Keratinocyte (primary cell): Measurements from ENCODE around the gene F5. TPM values are rescaled to one million over a fixed set of nuclear protein-coding genes. Genes with fewer than 3 reads are reported as not detected.

Experiments
- DNase-seq: peaks from one replicate; pipeline ENCODE4 v3.0.0-alpha.2; 2011; ENCODE audit warnings: low read depth, missing footprints, low spot score
- FAIRE-seq: peaks from 2 replicates; lab custom pipeline; 2011; peaks lifted over from hg19 to GRCh38; lab: Jason Lieb, UNC
- H2AFZ ChIP-seq: 2 replicates; pipeline ENCODE4 v1.6.0; 2012; ENCODE audit warnings: low read length, control low read depth, inconsistent platforms; ENCODE audit not compliant: control insufficient read depth
- H3K27ac ChIP-seq: 2 replicates; pipeline ENCODE4 v1.5.1; 2011; ENCODE audit warnings: low read length; ENCODE audit not compliant: control insufficient read depth, insufficient read depth
- H3K27me3 ChIP-seq: 3 replicates; pipeline ENCODE4 v1.6.0; 2011; ENCODE audit warnings: low read length; ENCODE audit not compliant: control insufficient read depth, insufficient read depth; ENCODE audit errors: extremely low read depth
- H3K36me3 ChIP-seq, 2 experiments: 2 replicates in 1 of 2; 3 replicates in 1 of 2; pipeline ENCODE4 v1.5.1; 2011; ENCODE audit warnings: low read length in 2 of 2, mild to moderate bottlenecking in 1 of 2; ENCODE audit not compliant: control insufficient read depth in 2 of 2, insufficient read depth in 2 of 2; ENCODE audit errors: extremely low read depth in 1 of 2
- H3K4me1 ChIP-seq: 3 replicates; pipeline ENCODE4 v1.5.1; 2011; ENCODE audit warnings: low read length; ENCODE audit not compliant: control insufficient read depth, insufficient read depth; ENCODE audit errors: extremely low read depth
- H3K4me2 ChIP-seq: 3 replicates; pipeline ENCODE4 v1.6.0; 2011; ENCODE audit warnings: low read depth, low read length; ENCODE audit not compliant: control insufficient read depth, insufficient read depth; ENCODE audit errors: extremely low read depth
- H3K4me3 ChIP-seq, 3 experiments: fragments of 200-600 bp in 1 of 3; sonication (generic) in 1 of 3; 2 replicates in 2 of 3; 3 replicates in 1 of 3; pipeline ENCODE4 v1.5.1; 2011 to 2016; ENCODE audit warnings: low read length in 3 of 3, mild to moderate bottlenecking in 3 of 3, control low read depth in 2 of 3, inconsistent platforms in 1 of 3, low read depth in 1 of 3, mixed read lengths in 1 of 3, mixed run types in 1 of 3, moderate library complexity in 1 of 3; ENCODE audit not compliant: control insufficient read depth in 2 of 3, insufficient read depth in 2 of 3; ENCODE audit errors: extremely low read depth in 1 of 3
- H3K79me2 ChIP-seq: 2 replicates; pipeline ENCODE4 v1.6.0; 2012; ENCODE audit warnings: low read length; ENCODE audit not compliant: control insufficient read depth, insufficient read depth
- H3K9ac ChIP-seq: 3 replicates; pipeline ENCODE4 v1.6.0; 2011; ENCODE audit warnings: low read length; ENCODE audit not compliant: control insufficient read depth, insufficient read depth; ENCODE audit errors: extremely low read depth
- H3K9me1 ChIP-seq: 3 replicates; pipeline ENCODE4 v1.6.0; 2011; ENCODE audit warnings: low read length; ENCODE audit not compliant: control insufficient read depth, insufficient read depth; ENCODE audit errors: extremely low read depth
- H3K9me3 ChIP-seq: 2 replicates; pipeline ENCODE4 v1.5.1; 2012; ENCODE audit warnings: low read depth, low read length; ENCODE audit not compliant: control insufficient read depth
- H4K20me1 ChIP-seq: 3 replicates; pipeline ENCODE4 v1.6.0; 2011; ENCODE audit warnings: low read length; ENCODE audit not compliant: control insufficient read depth, insufficient read depth; ENCODE audit errors: extremely low read depth
- EZH2 ChIP-seq: IDR thresholded peaks from one replicate; pipeline ENCODE4 v1.6.1; 2012; ENCODE audit warnings: inconsistent platforms, mild to moderate bottlenecking, low read length, moderate library complexity
- dilution Hi-C: fragments of 300-500 bp; cut with MboI; formaldehyde crosslinking; loops from one replicate; pipeline ENCODE4 v1.7.0; 2020; ENCODE audit warnings: low sequenced_read_pairs; ENCODE audit not compliant: extremely low pct_ligation_motif_present
- polyA plus RNA-seq, 5 experiments: library from polyadenylated mRNA; depleted of rRNA in 3 of 5; stranded (reverse) in 3 of 5; stranded (forward) in 1 of 5; unstranded in 1 of 5; fragments of >200 nt; gene quantifications; 1 replicate in 1 of 5; 2 replicates in 3 of 5; 3 replicates in 1 of 5; pipeline versions ENCODE4 v1.2.1 to v1.2.3, GENCODE V29; 2011 to 2012; ENCODE audit warnings: missing spikeins in 2 of 5, low read depth in 1 of 5, low replicate concordance in 1 of 5
- TF ChIP-seq, protein P1 (sequence below), 3 experiments: IDR thresholded peaks in 1 of 3; conservative IDR thresholded peaks in 1 of 3; optimal IDR thresholded peaks in 1 of 3; 2 replicates in 2 of 3; 3 replicates in 1 of 3; pipeline versions ENCODE3 to v1.5.1; 2011; ENCODE audit warnings: low read length in 3 of 3, mild to moderate bottlenecking in 3 of 3, moderate library complexity in 2 of 3, control low read depth in 1 of 3, inconsistent platforms in 1 of 3; ENCODE audit not compliant: insufficient read depth in 2 of 3; ENCODE audit errors: extremely low read depth in 1 of 3

Gene F5
- polyA plus RNA-seq, 1 donor (not counting 4 experiments of a cell fraction or from before 2014, with no cell fraction given), result 0.01 TPM

DNA sequence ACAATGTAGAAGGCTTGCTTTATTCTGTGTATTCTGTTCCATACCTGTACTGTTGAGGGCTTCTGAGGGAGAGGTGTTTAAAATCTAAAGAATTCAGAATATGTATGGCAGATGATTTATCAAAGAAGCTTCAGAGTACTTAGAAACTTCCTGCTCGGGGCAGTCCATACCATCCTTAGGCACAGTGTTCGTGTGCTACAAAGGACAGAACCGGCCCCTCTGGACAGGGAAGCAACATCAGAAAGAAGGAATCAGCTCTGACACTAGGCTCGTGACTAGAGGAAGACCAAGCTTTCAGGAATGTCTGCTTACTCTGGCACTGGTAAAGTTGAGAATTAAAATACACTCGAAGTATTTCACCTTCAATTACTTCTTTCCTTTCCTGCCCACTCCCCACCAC, 29.5 kb upstream of the F5 start:
- Histone ChIP-seq H3K36me3 (no peaks in the 10 kb centered on the region), H3K4me2 (no peak overlapping the region), H3K9me1 (no peaks in the 10 kb centered on the region), H3K4me1 (no peaks in the 10 kb centered on the region), H3K9ac (no peak overlapping the region), H3K27ac (no peak overlapping the region), H3K27me3 (peaks cover 2% of the 10 kb centered on the region), H3K79me2 (no peaks in the 10 kb centered on the region), H2AFZ (no peak overlapping the region), H4K20me1 (no peaks in the 10 kb centered on the region), H3K4me3 (no peak overlapping the region), H3K9me3 (no peaks in the 10 kb centered on the region)
- no peak for TF ChIP-seq EZH2
- TF ChIP-seq, protein P1, sequence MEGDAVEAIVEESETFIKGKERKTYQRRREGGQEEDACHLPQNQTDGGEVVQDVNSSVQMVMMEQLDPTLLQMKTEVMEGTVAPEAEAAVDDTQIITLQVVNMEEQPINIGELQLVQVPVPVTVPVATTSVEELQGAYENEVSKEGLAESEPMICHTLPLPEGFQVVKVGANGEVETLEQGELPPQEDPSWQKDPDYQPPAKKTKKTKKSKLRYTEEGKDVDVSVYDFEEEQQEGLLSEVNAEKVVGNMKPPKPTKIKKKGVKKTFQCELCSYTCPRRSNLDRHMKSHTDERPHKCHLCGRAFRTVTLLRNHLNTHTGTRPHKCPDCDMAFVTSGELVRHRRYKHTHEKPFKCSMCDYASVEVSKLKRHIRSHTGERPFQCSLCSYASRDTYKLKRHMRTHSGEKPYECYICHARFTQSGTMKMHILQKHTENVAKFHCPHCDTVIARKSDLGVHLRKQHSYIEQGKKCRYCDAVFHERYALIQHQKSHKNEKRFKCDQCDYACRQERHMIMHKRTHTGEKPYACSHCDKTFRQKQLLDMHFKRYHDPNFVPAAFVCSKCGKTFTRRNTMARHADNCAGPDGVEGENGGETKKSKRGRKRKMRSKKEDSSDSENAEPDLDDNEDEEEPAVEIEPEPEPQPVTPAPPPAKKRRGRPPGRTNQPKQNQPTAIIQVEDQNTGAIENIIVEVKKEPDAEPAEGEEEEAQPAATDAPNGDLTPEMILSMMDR (optimal IDR thresholded peaks at IDR 0.05 in 1 of 3, IDR thresholded peaks at IDR 0.05 in 1 of 3, conservative IDR thresholded peaks at IDR 0.05 in 1 of 3; ENCODE audit: extremely low read depth in 1 of 3, insufficient read depth in 2 of 3, low read length in 3 of 3), result no peak
- no peak for FAIRE-seq
- dilution Hi-C loops, result no loop called here
- DNase-seq, result no peak

DNA sequence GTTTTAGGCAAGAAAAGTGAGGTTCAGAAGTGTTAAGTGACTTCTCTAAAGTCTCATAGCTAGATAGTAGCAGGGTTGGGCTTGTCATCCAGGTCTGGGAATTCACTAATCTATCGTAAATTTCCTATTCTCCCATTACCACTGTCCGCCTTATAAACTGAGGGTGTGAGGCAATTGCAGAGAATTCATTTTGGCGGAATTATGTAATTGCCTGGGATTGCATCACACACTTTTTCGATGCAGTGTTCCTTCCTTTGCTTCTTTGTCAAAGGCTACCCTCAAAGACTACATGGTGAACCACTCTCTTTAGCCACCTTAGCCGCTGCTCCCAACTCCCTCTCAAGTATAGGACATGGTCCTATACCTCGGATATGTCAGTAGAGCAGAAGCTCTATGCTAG, 24.6 kb upstream of the F5 start:
- no peak overlapping the region for H3K27ac ChIP-seq
- H3K4me3 ChIP-seq, result no peak overlapping the region
- H3K9me1 ChIP-seq, result no peaks in the 10 kb centered on the region
- FAIRE-seq, result no peak
- no peak for DNase-seq
- no peak overlapping the region for H3K4me2 ChIP-seq
- H4K20me1 ChIP-seq, result no peaks in the 10 kb centered on the region
- H2AFZ ChIP-seq, result no peak overlapping the region
- no peaks in the 10 kb centered on the region for H3K79me2 ChIP-seq
- no peaks in the 10 kb centered on the region for H3K36me3 ChIP-seq
- no peaks in the 10 kb centered on the region for H3K4me1 ChIP-seq
- TF ChIP-seq, protein P1 (optimal IDR thresholded peaks at IDR 0.05 in 1 of 3, IDR thresholded peaks at IDR 0.05 in 1 of 3, conservative IDR thresholded peaks at IDR 0.05 in 1 of 3; ENCODE audit: extremely low read depth in 1 of 3, insufficient read depth in 2 of 3, low read length in 3 of 3), result no peak
- TF ChIP-seq EZH2, result no peak
- no peak overlapping the region for H3K9ac ChIP-seq
- peaks cover 2% of the 10 kb centered on the region for H3K27me3 ChIP-seq
- H3K9me3 ChIP-seq, result no peaks in the 10 kb centered on the region
- dilution Hi-C loops, result no loop called here
